Measurements from ENCODE around the gene B3GNT7. TPM values are rescaled to one million over a fixed set of nuclear protein-coding genes. Genes with fewer than 3 reads are reported as not detected.

The B3GNT7 gene
- polyA plus RNA-seq, 1 experiment: 0.15 TPM

DNA sequence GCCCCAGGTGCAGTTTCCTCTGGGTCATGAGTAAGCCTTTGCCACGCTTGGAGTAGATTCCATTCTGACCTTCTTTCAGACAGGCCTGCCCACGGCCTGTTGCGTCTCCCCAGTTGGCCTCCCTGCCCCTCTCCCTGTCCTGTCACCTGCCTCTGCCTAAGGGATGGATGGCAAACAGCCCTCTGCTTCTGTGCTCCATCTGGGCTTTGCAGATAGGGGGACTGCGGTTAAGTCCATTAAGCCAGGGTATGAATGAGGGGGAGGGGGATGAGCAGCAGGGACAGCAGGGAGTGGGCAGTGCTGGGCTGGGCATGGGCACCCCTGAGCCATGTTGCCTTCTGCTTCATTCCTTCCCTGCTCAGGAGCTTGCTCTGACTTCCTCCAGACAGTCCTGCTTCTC, 37.6 kb upstream of the B3GNT7 start:
- Histone ChIP-seq H3K36me3 (ENCODE audit: control insufficient read depth, insufficient read depth, low read length) (peaks cover 10% of the 10 kb centered on the region), H3K27me3 (ENCODE audit: control insufficient read depth, insufficient read depth, low read length) (no peaks in the 10 kb centered on the region), H3K4me3 (ENCODE audit: low read depth, low read length) (no peak overlapping the region)
- ChIA-PET CTCF (no interaction called here), POLR2A (no interaction called here)
- no peak for DNase-seq (ENCODE audit: low read depth)
- TF ChIP-seq, protein P1, sequence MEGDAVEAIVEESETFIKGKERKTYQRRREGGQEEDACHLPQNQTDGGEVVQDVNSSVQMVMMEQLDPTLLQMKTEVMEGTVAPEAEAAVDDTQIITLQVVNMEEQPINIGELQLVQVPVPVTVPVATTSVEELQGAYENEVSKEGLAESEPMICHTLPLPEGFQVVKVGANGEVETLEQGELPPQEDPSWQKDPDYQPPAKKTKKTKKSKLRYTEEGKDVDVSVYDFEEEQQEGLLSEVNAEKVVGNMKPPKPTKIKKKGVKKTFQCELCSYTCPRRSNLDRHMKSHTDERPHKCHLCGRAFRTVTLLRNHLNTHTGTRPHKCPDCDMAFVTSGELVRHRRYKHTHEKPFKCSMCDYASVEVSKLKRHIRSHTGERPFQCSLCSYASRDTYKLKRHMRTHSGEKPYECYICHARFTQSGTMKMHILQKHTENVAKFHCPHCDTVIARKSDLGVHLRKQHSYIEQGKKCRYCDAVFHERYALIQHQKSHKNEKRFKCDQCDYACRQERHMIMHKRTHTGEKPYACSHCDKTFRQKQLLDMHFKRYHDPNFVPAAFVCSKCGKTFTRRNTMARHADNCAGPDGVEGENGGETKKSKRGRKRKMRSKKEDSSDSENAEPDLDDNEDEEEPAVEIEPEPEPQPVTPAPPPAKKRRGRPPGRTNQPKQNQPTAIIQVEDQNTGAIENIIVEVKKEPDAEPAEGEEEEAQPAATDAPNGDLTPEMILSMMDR (IDR thresholded peaks at IDR 0.05; ENCODE audit: insufficient read depth, low read depth, low read length): no peak

DNA sequence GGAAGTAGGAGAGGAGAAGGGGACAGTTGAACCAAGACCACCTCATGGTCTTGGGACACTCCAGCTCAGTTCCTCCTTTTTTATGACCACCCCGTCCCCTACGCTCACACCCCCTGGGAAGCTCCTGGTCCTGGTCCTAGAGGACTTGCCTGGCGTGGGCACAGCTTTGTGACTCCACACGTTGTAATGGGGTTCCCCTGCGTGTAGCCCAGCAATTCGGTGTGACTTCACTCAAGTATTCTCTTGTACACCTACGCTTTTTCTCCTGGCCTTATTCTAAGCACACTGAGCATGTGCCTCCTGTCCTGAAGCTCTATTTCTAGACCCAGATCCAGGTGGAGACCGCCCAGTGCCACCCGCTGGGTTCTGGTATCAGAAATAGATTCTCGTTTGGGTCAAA, 36.1 kb upstream of the B3GNT7 start:
- H3K27me3 ChIP-seq (ENCODE audit: control insufficient read depth, insufficient read depth, low read length): no peaks in the 10 kb centered on the region
- H3K36me3 ChIP-seq (ENCODE audit: control insufficient read depth, insufficient read depth, low read length): peaks cover 12% of the 10 kb centered on the region
- ChIA-PET POLR2A (no interaction called here), CTCF (interaction anchor here (0.9 to 1.3 kb wide), 3 partner anchors 12 to 53 kb away, joined by 3 read pairs; no protein-coding TSS in a partner anchor)
- no peak overlapping the region for H3K4me3 ChIP-seq (ENCODE audit: low read depth, low read length)
- TF ChIP-seq, protein P1 (IDR thresholded peaks at IDR 0.05; ENCODE audit: insufficient read depth, low read depth, low read length): no peak
- DNase-seq (ENCODE audit: low read depth): no peak

DNA sequence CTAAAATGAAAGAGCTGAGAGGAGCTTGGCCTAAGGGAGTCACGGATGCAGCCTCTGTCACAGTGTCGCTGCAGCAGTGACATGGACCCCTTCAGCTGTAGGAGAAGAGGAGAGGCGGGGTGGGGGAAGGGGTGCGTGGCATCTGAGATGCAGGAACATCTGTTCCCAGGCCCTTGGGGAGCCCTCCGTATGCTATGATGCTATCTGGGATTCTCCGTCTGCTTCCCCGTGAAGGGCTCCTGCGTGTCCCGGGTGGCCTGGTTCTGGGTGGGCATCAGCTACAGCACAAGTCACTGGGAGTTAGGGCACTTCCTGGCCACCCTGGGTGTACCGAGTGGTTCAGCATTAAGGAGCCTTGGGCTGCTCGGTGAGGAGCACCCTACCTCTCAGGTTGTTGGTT, 35.6 kb upstream of the B3GNT7 start:
- no peaks in the 10 kb centered on the region for H3K27me3 ChIP-seq (ENCODE audit: control insufficient read depth, insufficient read depth, low read length)
- no peak overlapping the region for H3K4me3 ChIP-seq (ENCODE audit: low read depth, low read length)
- peaks cover 12% of the 10 kb centered on the region for H3K36me3 ChIP-seq (ENCODE audit: control insufficient read depth, insufficient read depth, low read length)
- POLR2A ChIA-PET: no interaction called here
- TF ChIP-seq, protein P1 (IDR thresholded peaks at IDR 0.05; ENCODE audit: insufficient read depth, low read depth, low read length): no peak
- CTCF ChIA-PET: interaction anchor here (0.9 kb wide), 1 partner anchor 46 kb away, joined by 3 read pairs; no protein-coding TSS in a partner anchor
- DNase-seq (ENCODE audit: low read depth): no peak

DNA sequence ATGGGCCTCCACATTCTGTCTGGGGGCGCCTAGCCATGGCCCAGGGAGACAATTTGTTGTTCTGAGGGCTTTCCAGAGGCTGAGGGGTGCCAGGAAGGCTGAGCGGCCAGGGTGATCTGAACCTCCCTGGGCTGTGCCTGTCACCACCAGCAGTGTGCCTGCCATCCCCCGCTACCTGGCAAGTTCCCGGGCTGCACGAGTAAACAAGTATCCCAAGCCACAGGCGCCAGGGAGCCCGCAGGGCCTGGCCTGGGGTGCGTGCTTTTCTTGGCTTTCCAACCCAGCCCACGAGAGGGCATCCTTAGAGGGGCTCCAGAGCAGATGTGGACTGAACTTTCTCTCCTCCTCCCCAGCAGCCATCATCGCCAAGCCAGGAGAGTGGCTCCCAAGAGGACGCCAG, 35.1 kb upstream of the B3GNT7 start:
- no peak overlapping the region for H3K4me3 ChIP-seq (ENCODE audit: low read depth, low read length)
- POLR2A ChIA-PET: no interaction called here
- H3K27me3 ChIP-seq (ENCODE audit: control insufficient read depth, insufficient read depth, low read length): no peaks in the 10 kb centered on the region
- peaks cover 12% of the 10 kb centered on the region for H3K36me3 ChIP-seq (ENCODE audit: control insufficient read depth, insufficient read depth, low read length)
- TF ChIP-seq, protein P1 (IDR thresholded peaks at IDR 0.05; ENCODE audit: insufficient read depth, low read depth, low read length): no peak
- CTCF ChIA-PET: no interaction called here
- DNase-seq (ENCODE audit: low read depth): no peak

DNA sequence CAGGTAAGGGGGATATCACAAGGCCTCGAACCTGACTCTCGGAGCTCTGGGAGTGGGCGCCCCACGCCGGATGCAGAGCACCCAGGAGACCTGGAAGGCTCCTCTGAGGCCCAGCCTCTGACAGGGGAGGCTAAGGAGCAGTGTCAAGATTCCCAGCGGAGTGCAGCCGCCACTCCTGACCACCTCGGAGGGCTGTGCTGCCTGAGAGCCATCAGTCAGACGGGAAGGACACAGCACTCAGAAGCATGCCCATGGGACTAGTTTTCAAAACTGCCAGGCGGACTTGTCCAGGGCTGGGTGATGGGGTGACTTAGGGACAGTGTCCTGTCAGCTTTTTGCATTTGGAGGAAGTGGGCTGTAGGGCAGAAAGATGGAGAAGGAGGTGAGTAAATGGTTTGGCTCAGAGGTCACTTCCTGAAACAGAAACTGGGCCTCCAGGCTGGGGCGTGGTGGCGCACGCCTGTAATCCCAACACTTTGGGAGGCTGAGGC, 34.6 kb upstream of the B3GNT7 start:
- TF ChIP-seq, protein P1 (IDR thresholded peaks at IDR 0.05; ENCODE audit: insufficient read depth, low read depth, low read length): no peak
- H3K36me3 ChIP-seq (ENCODE audit: control insufficient read depth, insufficient read depth, low read length): peaks cover 12% of the 10 kb centered on the region
- H3K4me3 ChIP-seq (ENCODE audit: low read depth, low read length): no peak overlapping the region
- no peaks in the 10 kb centered on the region for H3K27me3 ChIP-seq (ENCODE audit: control insufficient read depth, insufficient read depth, low read length)
- POLR2A ChIA-PET: no interaction called here
- CTCF ChIA-PET: no interaction called here
- DNase-seq (ENCODE audit: low read depth): no peak
